Peyer's patch (tissue), 4 donors: ENCODE data around the gene LRATD1.

Source experiments
- POLR2A ChIP-seq, 2 donors: fragments of 450-650 bp; IDR thresholded peaks; one replicate each; pipeline ENCODE4 v1.5.1; 2017; ENCODE audit warnings: antibody characterized with exemption in 2 of 2, mild to moderate bottlenecking in 2 of 2, moderate library complexity in 2 of 2
- TF ChIP-seq, protein P1 (sequence below), 6 experiments: fragments of 450-650 bp in 4 of 6; fragments of 200-600 bp in 2 of 6; sonication (generic) in 1 of 6; IDR thresholded peaks; one replicate each; pipeline ENCODE4 v1.5.1; 2017 to 2019; ENCODE audit warnings: antibody characterized with exemption in 6 of 6, mild to moderate bottlenecking in 3 of 6, moderate library complexity in 1 of 6

DNA sequence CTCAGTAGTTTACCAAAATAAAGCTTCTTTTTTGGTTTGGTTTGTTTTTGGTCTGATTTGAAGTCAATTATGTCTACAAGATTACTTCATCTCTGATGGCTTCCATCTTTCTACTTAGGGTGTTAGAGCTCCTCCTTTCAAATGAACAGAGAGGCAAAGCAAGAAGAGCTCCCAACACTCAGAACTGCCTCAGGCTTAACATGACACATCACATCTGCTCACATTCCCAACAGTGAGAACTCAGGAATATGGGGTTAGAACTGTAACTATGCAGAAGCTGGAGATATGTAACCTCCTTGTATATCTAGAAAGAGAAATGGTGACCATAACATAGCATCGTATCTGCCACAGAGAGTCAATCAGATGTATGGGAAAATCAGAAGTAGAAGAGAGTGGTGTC, 11.4 kb upstream of the LRATD1 start:
- no peak for TF ChIP-seq POLR2A (IDR thresholded peaks at IDR 0.05)
- TF ChIP-seq, protein P1, sequence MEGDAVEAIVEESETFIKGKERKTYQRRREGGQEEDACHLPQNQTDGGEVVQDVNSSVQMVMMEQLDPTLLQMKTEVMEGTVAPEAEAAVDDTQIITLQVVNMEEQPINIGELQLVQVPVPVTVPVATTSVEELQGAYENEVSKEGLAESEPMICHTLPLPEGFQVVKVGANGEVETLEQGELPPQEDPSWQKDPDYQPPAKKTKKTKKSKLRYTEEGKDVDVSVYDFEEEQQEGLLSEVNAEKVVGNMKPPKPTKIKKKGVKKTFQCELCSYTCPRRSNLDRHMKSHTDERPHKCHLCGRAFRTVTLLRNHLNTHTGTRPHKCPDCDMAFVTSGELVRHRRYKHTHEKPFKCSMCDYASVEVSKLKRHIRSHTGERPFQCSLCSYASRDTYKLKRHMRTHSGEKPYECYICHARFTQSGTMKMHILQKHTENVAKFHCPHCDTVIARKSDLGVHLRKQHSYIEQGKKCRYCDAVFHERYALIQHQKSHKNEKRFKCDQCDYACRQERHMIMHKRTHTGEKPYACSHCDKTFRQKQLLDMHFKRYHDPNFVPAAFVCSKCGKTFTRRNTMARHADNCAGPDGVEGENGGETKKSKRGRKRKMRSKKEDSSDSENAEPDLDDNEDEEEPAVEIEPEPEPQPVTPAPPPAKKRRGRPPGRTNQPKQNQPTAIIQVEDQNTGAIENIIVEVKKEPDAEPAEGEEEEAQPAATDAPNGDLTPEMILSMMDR (IDR thresholded peaks at IDR 0.05) = no peak
